ENCODE results near the gene MUC21. TPM values are rescaled to one million over a fixed set of nuclear protein-coding genes. Genes with fewer than 3 reads are reported as not detected.
"Not testable (repeated sequence)": the region's sequence is repeated elsewhere in the genome, so short reads cannot be mapped to it uniquely, and the experiment has no call there.

Gene MUC21
- total RNA-seq, 1 donor from 2014 or later = not detected

DNA sequence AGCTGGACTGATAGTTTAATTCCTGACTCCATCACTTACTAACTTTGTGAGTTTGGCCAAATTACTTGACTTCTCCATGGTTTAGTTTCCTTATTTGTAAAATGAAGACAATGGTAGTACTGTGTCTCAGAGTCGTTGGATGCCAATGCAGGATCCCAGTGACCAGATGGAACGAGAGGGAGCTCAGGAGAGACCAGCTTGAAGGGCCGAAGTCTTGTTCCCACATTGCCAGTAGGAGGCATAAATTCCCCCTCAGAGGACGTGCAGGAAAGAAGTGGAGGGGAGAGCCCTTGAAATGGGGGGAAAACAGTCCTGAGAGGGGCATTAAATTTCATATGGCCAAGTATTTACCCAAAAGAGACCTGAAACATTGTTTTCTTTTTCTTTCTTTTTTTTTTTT, 24.6 kb downstream of the MUC21 start:
- DNase-seq (ENCODE audit: low read depth in 2 of 2) = no peak

GRCh38 chr6:31009731-31010130, 26.2 kb downstream of the MUC21 start:
- DNase-seq (ENCODE audit: low read depth in 2 of 2) = no peak

GRCh38 chr6:31010393-31011060, 27.0 kb downstream of the MUC21 start, which contains the start of gene MUC22:
Gene MUC22, plus strand, starts transcription at chr6:31010474. Its CDS starts 233 bp downstream, at chr6:31010707.
- DNase-seq (ENCODE audit: low read depth in 2 of 2) = peak in 1 of 2 donors; percentile 36

DNA sequence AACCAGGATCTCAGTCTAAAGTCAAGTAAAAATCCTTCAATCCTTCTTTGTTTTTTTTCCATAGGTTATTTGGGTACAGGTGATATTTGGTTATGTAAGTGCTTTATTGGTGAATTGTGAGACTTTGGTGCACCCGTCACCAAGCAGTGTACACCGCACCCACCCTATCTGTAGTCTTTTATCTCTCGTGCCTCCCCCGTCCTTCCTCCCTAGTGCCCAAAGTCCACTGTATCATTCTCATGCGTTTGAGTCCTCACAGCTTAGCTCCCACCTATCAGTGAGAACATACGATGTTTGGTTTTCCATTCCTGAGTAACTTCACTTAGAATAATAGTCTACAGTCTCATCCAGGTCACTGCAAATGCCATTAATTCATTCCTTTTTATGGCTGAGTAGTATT, 27.6 kb downstream of the MUC21 start:
- no peak for DNase-seq (ENCODE audit: low read depth in 2 of 2)

- no peak for DNase-seq (ENCODE audit: low read depth in 2 of 2)
Measured at GRCh38 chr6:31016659-31017299, 33.3 kb downstream of the MUC21 start.

DNA sequence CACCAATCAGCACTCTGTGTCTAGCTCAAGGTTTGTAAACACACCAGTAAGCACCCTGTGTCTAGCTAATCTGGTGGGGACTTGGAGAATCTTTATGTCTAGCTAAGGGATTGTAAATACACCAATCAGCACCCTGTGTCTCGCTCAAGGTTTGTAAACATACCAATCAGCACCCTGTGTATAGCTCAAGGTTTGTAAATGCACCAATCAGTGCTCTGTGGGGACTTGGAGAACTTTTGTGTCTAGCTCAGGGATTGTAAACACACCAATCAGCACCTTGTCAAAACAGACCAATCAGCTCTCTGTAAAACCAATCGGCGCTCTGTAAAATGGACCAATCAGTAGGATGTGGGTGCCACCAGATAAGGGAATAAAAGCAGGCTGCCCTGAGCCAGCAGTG, 33.9 kb downstream of the MUC21 start:
- not testable (repeated sequence) for DNase-seq (ENCODE audit: low read depth in 2 of 2)

- DNase-seq (ENCODE audit: low read depth in 2 of 2) = no peak
Measured at GRCh38 chr6:31020057-31020456, 36.5 kb downstream of the MUC21 start.

- not testable (repeated sequence) for DNase-seq (ENCODE audit: low read depth in 2 of 2)
Measured at GRCh38 chr6:31020631-31021255, 37.2 kb downstream of the MUC21 start.

- DNase-seq (ENCODE audit: low read depth in 2 of 2) = not testable (repeated sequence)
Measured at GRCh38 chr6:31021705-31022531, 38.4 kb downstream of the MUC21 start.

DNA sequence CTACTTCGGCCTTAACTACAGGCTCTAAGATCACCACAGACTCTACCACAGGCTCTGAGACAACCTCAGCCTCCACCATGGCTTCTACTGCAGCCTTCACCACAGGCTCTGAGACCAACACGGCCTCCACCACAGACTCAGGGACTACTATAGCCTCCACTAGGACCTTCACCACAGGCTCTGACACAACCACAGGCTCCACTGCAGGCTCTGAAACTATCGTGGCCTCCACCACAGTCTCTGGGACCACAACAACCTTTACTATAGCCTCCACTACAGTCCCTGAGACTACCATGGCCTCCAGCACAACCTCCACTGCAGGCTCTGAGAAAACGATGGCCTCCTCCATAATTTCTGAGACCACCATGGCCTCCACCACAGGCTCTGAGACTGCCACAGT, 42.1 kb downstream of the MUC21 start:
- no peak for DNase-seq (ENCODE audit: low read depth in 2 of 2)

DNA sequence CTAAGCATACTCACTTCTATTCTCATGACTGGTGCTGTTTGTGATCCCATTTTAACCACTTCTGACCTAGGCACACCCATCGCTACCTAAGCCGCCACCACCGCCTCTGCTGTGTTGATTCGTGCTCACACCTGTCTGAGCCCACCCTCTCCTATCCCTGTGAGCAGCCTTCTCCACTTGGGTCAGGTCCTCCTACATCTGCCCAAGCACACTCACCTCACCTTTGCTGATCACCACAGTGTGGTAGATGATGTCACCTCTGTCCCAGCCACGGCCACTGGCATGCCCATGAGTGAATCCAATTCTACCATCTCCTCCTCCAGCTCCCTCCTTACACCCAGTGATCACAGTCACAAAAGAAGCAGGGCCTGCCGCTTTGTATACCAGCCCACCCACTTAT, 47.6 kb downstream of the MUC21 start:
- DNase-seq (ENCODE audit: low read depth in 2 of 2) = no peak

GRCh38 chr6:31033075-31033474, 49.6 kb downstream of the MUC21 start:
- no peak for DNase-seq (ENCODE audit: low read depth in 2 of 2)

- no peak for DNase-seq (ENCODE audit: low read depth in 2 of 2)
Measured at GRCh38 chr6:31035862-31036497, 52.5 kb downstream of the MUC21 start.

- no peak for DNase-seq (ENCODE audit: low read depth in 2 of 2)
Measured at GRCh38 chr6:31037169-31037568, 53.7 kb downstream of the MUC21 start.

- no peak for DNase-seq (ENCODE audit: low read depth in 2 of 2)
Measured at GRCh38 chr6:31037682-31038081, 54.2 kb downstream of the MUC21 start.

DNA sequence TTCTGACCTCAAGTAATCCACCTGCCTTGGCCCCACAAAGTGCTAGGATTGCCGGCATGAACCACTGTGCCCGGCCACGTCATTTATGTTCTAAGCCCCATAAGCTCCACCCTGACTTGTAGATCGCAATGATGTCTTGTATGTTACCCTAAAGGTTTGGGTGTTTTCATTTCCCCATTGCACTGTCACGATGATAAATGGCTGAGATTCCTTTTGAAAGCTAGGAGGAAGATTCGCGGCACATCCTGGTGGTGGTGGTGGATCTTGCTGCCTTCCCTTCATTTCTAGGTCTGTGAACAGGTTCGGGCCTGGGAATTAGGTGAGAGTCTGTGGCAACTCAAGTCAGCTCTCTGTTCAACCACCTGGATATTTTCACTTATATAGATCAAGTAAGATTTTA, 55.0 kb downstream of the MUC21 start:
- DNase-seq (ENCODE audit: low read depth in 2 of 2) = no peak

Other genes starting within 250 kb of the MUC21 start
- 48.8 and 56.2 TPM in 2 replicates for gene FLOT1, start 241.0 kb upstream of the MUC21 start, total RNA-seq
- gene IER3, start 239.2 kb upstream of the MUC21 start, total RNA-seq = 72.6 and 148 TPM in 2 replicates
- gene DDR1, start 99.2 kb upstream of the MUC21 start, total RNA-seq = 4.8 and 6.3 TPM in 2 replicates
- 8.3 and 12.9 TPM in 2 replicates for gene GTF2H4, start 75.5 kb upstream of the MUC21 start, total RNA-seq
- 13.9 and 15.5 TPM in 2 replicates for gene VARS2, start 69.5 kb upstream of the MUC21 start, total RNA-seq
- gene SFTA2, start 51.5 kb upstream of the MUC21 start, total RNA-seq = not detected in 2 replicates
- not detected in 2 replicates for gene MUCL3, start 42.7 kb upstream of the MUC21 start, total RNA-seq
- gene MUC22, start 26.8 kb downstream of the MUC21 start, total RNA-seq = not detected in 2 replicates
- not detected in 2 replicates for gene C6orf15, start 128.9 kb downstream of the MUC21 start, total RNA-seq
- 2.6 and 6.7 TPM in 2 replicates for gene PSORS1C1, start 131.1 kb downstream of the MUC21 start, total RNA-seq
- gene CDSN, start 136.7 kb downstream of the MUC21 start, total RNA-seq = under 0.01 TPM in 1 of 2 replicates, not detected in the other
- gene PSORS1C2, start 155.3 kb downstream of the MUC21 start, total RNA-seq = not detected in 2 replicates
- gene CCHCR1, start 174.1 kb downstream of the MUC21 start, total RNA-seq = 7.7 and 8.7 TPM in 2 replicates
- 6.3 and 12.0 TPM in 2 replicates for gene TCF19, start 174.9 kb downstream of the MUC21 start, total RNA-seq
- gene POU5F1, start 187.0 kb downstream of the MUC21 start, total RNA-seq = not detected in 2 replicates